ENCODE data around the gene TEDC2. TPM values are rescaled to one million over a fixed set of nuclear protein-coding genes. Genes with fewer than 3 reads are reported as not detected.
A peak's percentile ranks its signal among the peaks of the same experiment; 100 is the strongest.

The TEDC2 gene
- total and polyA plus RNA-seq, 3 experiments from 2014 or later: 0.56 to 34.2 (median 32.1) TPM

GRCh38 chr16:2462031-2462866 is 2.3 kb downstream of the TEDC2 start:
- H3K27me3 ChIP-seq (ENCODE audit: insufficient read depth, low read length, poor library complexity, severe bottlenecking): no peaks in the 10 kb centered on the region
- Mint-ChIP-seq H3K27me3 (peaks cover 5 to 7% of the 10 kb centered on the region in 2 donors), H3K9me3 (no peaks in the 10 kb centered on the region), H3K27ac (no peak overlapping the region), H3K4me1 (peaks cover 4 to 10% (median 5%) of the 10 kb centered on the region in 3 donors), H3K4me3 (peak overlapping the region in 1 of 7 donors; percentile 84), H3K36me3 (no peaks in the 10 kb centered on the region)
- H3K9me3 ChIP-seq (ENCODE audit: low read length): no peaks in the 10 kb centered on the region
- H3K4me1 ChIP-seq (ENCODE audit: insufficient read depth, low read length): peaks cover 11% of the 10 kb centered on the region
- no peak for DNase-seq
- CTCF ChIA-PET: no interaction called here
- no peak overlapping the region for H3K27ac ChIP-seq (ENCODE audit: low read depth, low read length)
- POLR2A ChIA-PET: no interaction called here
- no peak overlapping the region for H3K4me3 ChIP-seq (ENCODE audit: low read length)
- H3K36me3 ChIP-seq (ENCODE audit: insufficient read depth, low read length): no peaks in the 10 kb centered on the region

- H3K27me3 ChIP-seq (ENCODE audit: insufficient read depth, low read length, poor library complexity, severe bottlenecking): peaks cover 4% of the 10 kb centered on the region
- Mint-ChIP-seq H3K27me3 (peaks cover 7 to 13% of the 10 kb centered on the region in 2 donors), H3K27ac (no peak overlapping the region), H3K36me3 (no peaks in the 10 kb centered on the region), H3K4me1 (peaks cover 4 to 12% (median 5%) of the 10 kb centered on the region in 3 donors), H3K9me3 (no peaks in the 10 kb centered on the region), H3K4me3 (no peak overlapping the region)
- H3K27ac ChIP-seq (ENCODE audit: low read depth, low read length): no peak overlapping the region
- ChIA-PET CTCF (no interaction called here), POLR2A (interaction anchor here (0.7 kb wide), 2 partner anchors 56 to 989 kb away, joined by 5 to 9 read pairs; partner anchors contain the start of gene AMDHD2)
- H3K9me3 ChIP-seq (ENCODE audit: low read length): no peaks in the 10 kb centered on the region
- H3K4me1 ChIP-seq (ENCODE audit: insufficient read depth, low read length): peaks cover 16% of the 10 kb centered on the region
- no peaks in the 10 kb centered on the region for H3K36me3 ChIP-seq (ENCODE audit: insufficient read depth, low read length)
- no peak for DNase-seq
- no peak overlapping the region for H3K4me3 ChIP-seq (ENCODE audit: low read length)
These were observed 4.4 kb downstream of the TEDC2 start for GRCh38 chr16:2464333-2464732.

- Mint-ChIP-seq H3K4me1 (peaks cover 0 to 14% (median 2%) of the 10 kb centered on the region in 3 donors), H3K36me3 (no peaks in the 10 kb centered on the region)
- no peaks in the 10 kb centered on the region for H3K9me3 ChIP-seq (ENCODE audit: low read length)
These were observed 5.9 kb downstream of the TEDC2 start for GRCh38 chr16:2465653-2466415.

GRCh38 chr16:2466667-2467527 is 7.0 kb downstream of the TEDC2 start:
- H3K27me3 ChIP-seq (ENCODE audit: insufficient read depth, low read length, poor library complexity, severe bottlenecking): peaks cover 20% of the 10 kb centered on the region
- peaks cover 20 to 27% of the 10 kb centered on the region in 2 donors for H3K27me3 Mint-ChIP-seq
- POLR2A ChIA-PET: no interaction called here
- H3K4me1 ChIP-seq (ENCODE audit: insufficient read depth, low read length): peaks cover 5% of the 10 kb centered on the region
- no peaks in the 10 kb centered on the region for H3K9me3 Mint-ChIP-seq
- H3K36me3 ChIP-seq (ENCODE audit: insufficient read depth, low read length): no peaks in the 10 kb centered on the region
- no peak overlapping the region for H3K4me3 ChIP-seq (ENCODE audit: low read length)
- H3K27ac ChIP-seq (ENCODE audit: low read depth, low read length): no peak overlapping the region
- CTCF ChIA-PET: no interaction called here
- H3K4me3 Mint-ChIP-seq: peak overlapping the region in 2 of 7 donors; percentile 33 to 35
- no peaks in the 10 kb centered on the region for H3K9me3 ChIP-seq (ENCODE audit: low read length)
- H3K4me1 Mint-ChIP-seq: peaks cover 0 to 14% (median 2%) of the 10 kb centered on the region in 3 donors
- peak overlapping the region in 1 of 8 donors; percentile 34 for H3K27ac Mint-ChIP-seq
- no peaks in the 10 kb centered on the region for H3K36me3 Mint-ChIP-seq
- DNase-seq: no peak

More at GRCh38 chr16:2465653-2466415, 5.9 kb downstream of the TEDC2 start:
- ChIA-PET CTCF (no interaction called here), POLR2A (no interaction called here)
- Histone ChIP-seq H3K27ac (ENCODE audit: low read depth, low read length) (no peak overlapping the region), H3K36me3 (ENCODE audit: insufficient read depth, low read length) (no peaks in the 10 kb centered on the region), H3K4me1 (ENCODE audit: insufficient read depth, low read length) (peaks cover 5% of the 10 kb centered on the region), H3K4me3 (ENCODE audit: low read length) (no peak overlapping the region), H3K27me3 (ENCODE audit: insufficient read depth, low read length, poor library complexity, severe bottlenecking) (peaks cover 19% of the 10 kb centered on the region)
- Mint-ChIP-seq H3K4me3 (peak overlapping the region in 1 of 7 donors; percentile 54), H3K27ac (no peak overlapping the region), H3K9me3 (no peaks in the 10 kb centered on the region), H3K27me3 (peaks cover 20 to 27% of the 10 kb centered on the region in 2 donors)
- no peak for DNase-seq

- no peak for DNase-seq
- Mint-ChIP-seq H3K4me1 (peaks cover 0 to 14% (median 2%) of the 10 kb centered on the region in 3 donors), H3K27ac (peak overlapping the region in 1 of 8 donors; percentile 34), H3K9me3 (no peaks in the 10 kb centered on the region), H3K27me3 (peaks cover 20 to 27% of the 10 kb centered on the region in 2 donors), H3K36me3 (no peaks in the 10 kb centered on the region), H3K4me3 (no peak overlapping the region)
- H3K27ac ChIP-seq (ENCODE audit: low read depth, low read length): no peak overlapping the region
- no peaks in the 10 kb centered on the region for H3K36me3 ChIP-seq (ENCODE audit: insufficient read depth, low read length)
- POLR2A ChIA-PET: no interaction called here
- H3K9me3 ChIP-seq (ENCODE audit: low read length): no peaks in the 10 kb centered on the region
- H3K4me3 ChIP-seq (ENCODE audit: low read length): no peak overlapping the region
- H3K27me3 ChIP-seq (ENCODE audit: insufficient read depth, low read length, poor library complexity, severe bottlenecking): peaks cover 28% of the 10 kb centered on the region
- H3K4me1 ChIP-seq (ENCODE audit: insufficient read depth, low read length): peaks cover 5% of the 10 kb centered on the region
- CTCF ChIA-PET: no interaction called here
These were observed 7.8 kb downstream of the TEDC2 start for GRCh38 chr16:2467528-2468232.

- DNase-seq: no peak
- Histone ChIP-seq H3K4me1 (ENCODE audit: insufficient read depth, low read length) (peaks cover 9% of the 10 kb centered on the region), H3K27ac (ENCODE audit: low read depth, low read length) (no peak overlapping the region), H3K36me3 (ENCODE audit: insufficient read depth, low read length) (no peaks in the 10 kb centered on the region), H3K9me3 (ENCODE audit: low read length) (no peaks in the 10 kb centered on the region), H3K27me3 (ENCODE audit: insufficient read depth, low read length, poor library complexity, severe bottlenecking) (peaks cover 34% of the 10 kb centered on the region), H3K4me3 (ENCODE audit: low read length) (no peak overlapping the region)
- ChIA-PET POLR2A (interaction anchor here (0.5 kb wide), 1 partner anchor 135 kb away, joined by 3 read pairs; no protein-coding TSS in a partner anchor), CTCF (interaction anchor here (1.1 kb wide), 1 partner anchor 39 kb away, joined by 4 read pairs; the partner anchor contains the start of gene CCNF)
- H3K27ac Mint-ChIP-seq: no peak overlapping the region
- H3K4me1 Mint-ChIP-seq: peaks cover 3 to 19% (median 6%) of the 10 kb centered on the region in 3 donors
- H3K27me3 Mint-ChIP-seq: peaks cover 25 to 32% of the 10 kb centered on the region in 2 donors
- H3K36me3 Mint-ChIP-seq: no peaks in the 10 kb centered on the region
- H3K4me3 Mint-ChIP-seq: peak overlapping the region in 6 of 7 donors; percentile 15 to 53 (median 28)
- no peaks in the 10 kb centered on the region for H3K9me3 Mint-ChIP-seq
These were observed 8.4 kb downstream of the TEDC2 start for GRCh38 chr16:2468233-2468724.
